GM12801 (cell line): ENCODE results near the gene CSNK1D.

Experiments used
- CTCF ChIP-seq: IDR thresholded peaks from one replicate; pipeline ENCODE4 v1.5.1; 2011; ENCODE audit warnings: control low read depth; ENCODE audit not compliant: insufficient read length; ENCODE audit errors: extremely low read depth

The CSNK1D gene

GRCh38 chr17:82314012-82314726 is 40.7 kb upstream of the CSNK1D start:
- no peak for TF ChIP-seq CTCF

- TF ChIP-seq CTCF = no peak
Measured at GRCh38 chr17:82313195-82314011, 39.9 kb upstream of the CSNK1D start.

- no peak for TF ChIP-seq CTCF
Measured at GRCh38 chr17:82311971-82312370, 38.5 kb upstream of the CSNK1D start.

DNA sequence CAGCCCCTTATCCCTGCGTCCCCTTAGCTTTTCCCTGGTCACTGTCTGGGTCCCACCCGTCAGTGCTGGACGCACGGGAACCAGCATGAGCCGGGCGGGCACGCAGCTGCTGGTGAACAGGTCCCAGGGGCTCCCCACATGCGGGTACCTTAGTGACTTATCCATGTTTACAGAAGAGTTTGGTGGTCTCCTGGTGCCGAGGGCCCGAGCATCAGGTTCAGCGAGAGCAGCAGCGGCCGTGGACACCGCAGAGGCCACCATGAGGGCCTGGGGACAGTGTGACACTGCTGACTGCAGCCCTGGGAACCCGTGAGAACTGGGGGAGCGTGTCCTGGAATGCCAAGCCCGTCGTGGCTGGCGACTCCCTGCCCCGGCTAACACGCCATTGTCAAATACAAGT is 37.4 kb upstream of the CSNK1D start:
- TF ChIP-seq CTCF = no peak

DNA sequence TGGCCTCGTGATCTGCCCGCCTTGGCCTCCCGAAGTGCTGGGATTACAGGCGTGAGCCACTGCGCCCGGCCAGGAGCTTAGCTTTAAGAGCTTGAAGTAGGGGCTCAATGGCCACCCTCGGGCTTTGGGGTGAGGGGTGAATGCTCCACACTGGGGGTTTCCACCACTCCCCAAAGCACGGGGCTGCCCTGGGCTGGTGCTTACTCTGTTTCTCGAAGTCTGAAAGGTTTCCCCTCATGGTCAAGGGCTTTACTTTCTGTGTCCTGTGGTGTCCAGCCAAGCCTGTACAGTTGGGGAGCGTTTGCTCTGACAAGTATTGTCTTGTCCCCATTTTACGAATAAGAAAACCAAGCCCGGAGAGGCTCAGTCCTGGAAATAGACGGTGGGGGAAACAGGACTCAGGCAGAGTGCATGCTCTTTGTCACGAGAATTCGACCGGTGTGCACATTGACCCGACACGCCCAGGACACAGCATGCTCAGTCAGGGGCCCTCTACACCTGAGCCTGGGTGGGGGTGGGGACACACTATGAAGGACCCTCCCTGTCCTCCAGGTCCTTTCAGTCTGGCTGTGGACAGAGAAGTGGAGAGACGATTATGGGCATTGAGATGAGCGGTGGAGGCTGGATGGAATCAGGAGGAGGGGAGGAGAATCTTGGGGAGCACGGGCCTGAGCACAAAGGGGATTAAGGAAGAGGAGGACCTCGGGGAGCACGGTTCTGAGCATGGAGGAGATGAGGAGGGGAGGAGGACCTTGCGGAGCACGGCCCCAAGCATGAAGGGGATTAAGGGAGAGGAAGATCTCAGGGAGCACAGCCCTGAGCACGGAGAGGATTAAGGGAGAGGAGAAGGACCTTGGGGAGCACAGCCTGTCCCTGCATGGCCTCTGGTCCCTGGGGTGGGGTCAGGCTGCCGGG is 36.4 kb upstream of the CSNK1D start:
- no peak for TF ChIP-seq CTCF

- TF ChIP-seq CTCF = no peak
Measured at GRCh38 chr17:82305727-82306300, 32.3 kb upstream of the CSNK1D start.
